Left kidney (tissue), 2 donors: ENCODE results near the gene PSG4. TPM values are rescaled to one million over a fixed set of nuclear protein-coding genes. Genes with fewer than 3 reads are reported as not detected.
"Not testable (repeated sequence)": the region's sequence is repeated elsewhere in the genome, so short reads cannot be mapped to it uniquely, and the experiment has no call there.

Source experiments
- DNase-seq: peaks from one replicate; pipeline ENCODE4 v3.0.0-alpha.2; 2013
- polyA plus RNA-seq: library from polyadenylated mRNA; unstranded; fragments of 120-200 nt; gene quantifications from one replicate; pipeline ENCODE4 v1.2.1, GENCODE V29; 2013; ENCODE audit not compliant: insufficient read length

PSG4 gene
- polyA plus RNA-seq, 1 donor: 0.42 TPM

GRCh38 chr19:43198686-43199419, 6.6 kb downstream of the PSG4 start:
- not testable (repeated sequence) for DNase-seq

- not testable (repeated sequence) for DNase-seq
Measured at GRCh38 chr19:43197666-43198397, 7.6 kb downstream of the PSG4 start.

GRCh38 chr19:43194397-43194796, 11.0 kb downstream of the PSG4 start:
- not testable (repeated sequence) for DNase-seq

GRCh38 chr19:43192381-43193155, 12.9 kb downstream of the PSG4 start:
- not testable (repeated sequence) for DNase-seq

- not testable (repeated sequence) for DNase-seq
Measured at GRCh38 chr19:43188092-43188491, 17.3 kb downstream of the PSG4 start.

DNA sequence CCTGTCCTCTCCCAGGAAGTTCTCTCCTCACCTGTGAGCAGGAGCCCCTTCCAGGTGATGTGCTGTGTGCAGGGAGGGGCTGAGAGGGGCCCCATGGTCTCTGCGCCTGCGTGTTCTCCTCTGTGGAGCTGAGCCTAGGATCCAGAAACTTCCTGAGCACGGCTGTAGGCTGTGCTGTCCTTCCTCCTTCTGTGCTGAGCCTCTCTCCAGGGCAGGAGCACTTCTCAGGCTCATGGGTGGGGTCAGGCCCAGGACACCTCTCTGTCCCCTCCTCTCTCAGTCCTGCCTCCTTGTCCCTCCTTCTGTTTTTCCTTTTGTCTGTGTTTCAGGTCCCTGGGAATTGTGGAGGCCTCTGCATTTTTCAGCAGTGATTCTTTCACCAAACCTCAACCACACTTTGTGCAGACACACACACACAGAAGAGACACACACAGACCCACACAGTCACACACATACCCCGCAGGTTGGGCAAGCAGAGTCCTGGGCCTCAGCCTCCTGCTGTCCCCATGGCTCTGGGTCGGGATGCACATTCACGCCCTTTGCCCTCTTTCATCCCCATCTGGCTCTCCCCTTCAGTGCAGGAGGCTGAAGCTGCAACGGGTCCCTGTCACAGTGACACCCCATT, 19.0 kb downstream of the PSG4 start, which contains the start of gene PSG5:
PSG5 (minus strand) TSS at position 226 of the 625 bp plus-strand sequence; CDS start at position 95, 131 bp downstream.
- not testable (repeated sequence) for DNase-seq

DNA sequence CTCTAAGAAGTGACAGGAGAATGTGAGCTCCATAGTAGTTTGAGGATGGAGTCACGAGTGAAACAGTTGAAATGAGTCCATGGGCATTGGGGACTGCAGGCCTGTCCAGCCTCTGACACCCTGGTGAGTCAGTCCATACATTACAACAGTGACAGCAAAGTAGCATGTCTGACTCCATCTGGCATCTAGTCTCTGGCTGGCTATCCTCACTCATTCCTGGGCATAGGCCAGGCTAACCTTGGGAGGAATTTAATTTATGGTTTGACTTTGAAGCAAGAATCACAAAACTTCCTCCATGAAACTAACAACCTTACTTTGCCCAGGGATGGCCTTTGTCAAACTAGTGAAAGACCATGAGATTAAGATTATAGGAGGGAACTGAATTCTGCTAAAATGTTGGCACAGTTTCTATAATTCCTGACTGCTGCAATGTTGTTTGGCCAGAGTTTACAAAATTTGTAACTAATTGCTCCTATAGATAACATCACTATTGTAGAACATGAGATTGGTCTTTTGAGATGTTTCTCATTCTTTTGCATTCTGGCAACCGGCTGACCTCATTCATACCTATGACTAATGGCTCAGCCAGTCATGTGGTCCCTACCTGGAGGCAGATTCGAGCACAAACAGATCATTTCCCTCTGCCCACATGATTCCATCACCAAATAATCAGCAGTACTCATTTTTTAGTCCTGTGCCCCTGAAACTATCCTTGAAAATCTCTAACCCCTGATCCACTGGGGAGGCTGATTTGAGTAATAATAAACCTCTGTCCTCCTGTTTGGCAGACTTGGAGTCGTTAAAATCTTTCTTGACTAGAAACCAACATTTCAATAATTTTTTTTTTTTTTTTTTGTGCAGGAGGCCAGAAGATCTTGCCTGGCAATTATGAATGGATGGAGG, 23.3 kb downstream of the PSG4 start:
- DNase-seq: not testable (repeated sequence)

DNA sequence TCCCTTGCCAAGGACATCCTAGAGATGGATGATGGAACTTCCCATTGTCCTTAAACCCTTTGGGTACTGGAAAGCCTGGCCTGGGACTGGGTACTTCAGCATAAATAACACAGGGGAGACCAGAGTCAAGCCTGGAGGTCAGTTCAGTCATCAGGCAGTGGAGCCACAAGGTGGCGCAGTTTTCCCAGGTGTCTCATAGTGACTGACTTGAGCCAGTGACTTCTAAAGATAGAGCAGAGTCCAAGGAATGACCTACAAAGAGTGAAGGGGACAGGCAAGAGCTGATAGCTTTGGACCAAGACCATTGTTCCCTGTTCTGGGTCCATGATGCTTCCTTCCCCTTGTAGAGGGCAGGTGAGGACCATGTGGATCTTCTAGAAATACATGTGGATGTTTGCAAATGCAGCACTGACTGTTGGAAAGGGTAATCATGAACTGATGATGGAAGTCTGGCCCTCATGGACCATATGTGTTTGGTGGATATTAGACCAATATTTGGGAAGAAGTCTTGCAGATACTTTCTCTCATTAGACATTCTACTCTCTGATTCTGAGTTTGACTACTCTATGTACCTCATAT, 25.8 kb downstream of the PSG4 start:
- not testable (repeated sequence) for DNase-seq

DNA sequence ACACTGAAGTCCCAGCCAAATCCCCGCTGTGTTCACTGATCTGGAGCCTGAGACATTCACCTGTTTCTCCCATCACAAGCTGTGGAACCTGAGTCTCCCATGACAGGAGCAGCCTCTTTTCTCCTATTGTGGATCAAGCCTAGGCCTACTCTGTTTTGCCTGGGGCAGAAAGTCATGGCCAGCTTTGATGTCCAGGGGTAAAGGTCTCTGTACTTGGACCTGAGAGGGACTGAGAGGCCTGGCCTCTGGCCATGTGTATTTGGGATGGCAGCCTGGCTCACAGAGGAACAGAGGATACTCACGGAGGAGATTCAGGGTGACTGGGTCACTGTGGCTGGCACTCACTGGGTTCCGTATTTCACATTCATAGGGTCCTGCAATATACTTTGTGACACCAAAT, 26.9 kb downstream of the PSG4 start:
- not testable (repeated sequence) for DNase-seq

GRCh38 chr19:43165906-43166305, 39.5 kb downstream of the PSG4 start:
- not testable (repeated sequence) for DNase-seq

DNA sequence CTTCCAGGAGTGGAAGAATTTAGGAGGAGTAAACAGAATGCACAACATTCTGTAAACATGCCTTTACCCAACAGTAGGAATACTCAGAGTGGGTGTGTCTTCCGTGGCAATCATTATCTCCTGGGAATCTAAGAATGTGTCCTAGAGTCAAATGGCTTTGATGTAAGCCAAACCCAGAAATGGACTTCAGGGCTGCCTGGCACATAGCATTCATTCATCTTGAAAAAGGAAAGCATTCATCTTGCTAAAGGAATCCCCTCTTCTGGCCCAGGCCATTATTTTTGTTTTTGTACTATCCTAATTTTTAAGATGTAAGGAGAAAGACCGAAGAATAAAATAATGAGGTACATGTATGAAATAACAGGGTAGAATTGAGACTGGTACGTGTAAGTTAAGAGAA, 42.3 kb downstream of the PSG4 start:
- not testable (repeated sequence) for DNase-seq

GRCh38 chr19:43162261-43162660, 43.2 kb downstream of the PSG4 start:
- not testable (repeated sequence) for DNase-seq

GRCh38 chr19:43152214-43152613, 53.2 kb downstream of the PSG4 start:
- DNase-seq: no peak

GRCh38 chr19:43149788-43150187, 55.6 kb downstream of the PSG4 start:
- not testable (repeated sequence) for DNase-seq

DNA sequence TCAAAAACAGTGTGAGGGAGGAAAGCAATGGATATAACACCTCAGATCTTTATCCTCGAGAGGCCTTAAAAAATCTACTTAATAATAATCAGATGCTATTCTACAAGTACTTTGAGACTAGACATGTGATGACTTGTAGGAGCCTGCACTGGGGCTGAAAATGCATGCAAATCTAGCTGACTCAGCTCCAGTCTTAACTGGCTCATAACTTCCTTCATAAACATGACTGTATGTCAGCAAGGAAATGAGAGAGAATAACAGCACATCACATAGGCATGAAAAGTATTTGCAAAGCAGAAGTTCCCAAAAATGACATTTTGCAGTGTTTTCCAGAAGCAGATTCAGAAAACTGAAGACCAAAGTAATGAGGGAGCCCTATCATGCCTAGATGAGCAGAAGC, 57.2 kb downstream of the PSG4 start:
- no peak for DNase-seq

Other genes with a start within 250 kb of the PSG4 start
- gene PSG11, start 179.2 kb downstream of the PSG4 start, polyA plus RNA-seq: not detected
- not detected for gene PSG2, start 122.9 kb downstream of the PSG4 start, polyA plus RNA-seq
- 0.12 TPM for gene PSG5, start 19.1 kb downstream of the PSG4 start, polyA plus RNA-seq
- not detected for gene PSG9, start 63.9 kb upstream of the PSG4 start, polyA plus RNA-seq
- 0.20 TPM for gene CD177, start 148.0 kb upstream of the PSG4 start, polyA plus RNA-seq
- not detected for gene TEX101, start 209.3 kb upstream of the PSG4 start, polyA plus RNA-seq